ENCODE results near the gene RNU5B-1.

Gene RNU5B-1

DNA sequence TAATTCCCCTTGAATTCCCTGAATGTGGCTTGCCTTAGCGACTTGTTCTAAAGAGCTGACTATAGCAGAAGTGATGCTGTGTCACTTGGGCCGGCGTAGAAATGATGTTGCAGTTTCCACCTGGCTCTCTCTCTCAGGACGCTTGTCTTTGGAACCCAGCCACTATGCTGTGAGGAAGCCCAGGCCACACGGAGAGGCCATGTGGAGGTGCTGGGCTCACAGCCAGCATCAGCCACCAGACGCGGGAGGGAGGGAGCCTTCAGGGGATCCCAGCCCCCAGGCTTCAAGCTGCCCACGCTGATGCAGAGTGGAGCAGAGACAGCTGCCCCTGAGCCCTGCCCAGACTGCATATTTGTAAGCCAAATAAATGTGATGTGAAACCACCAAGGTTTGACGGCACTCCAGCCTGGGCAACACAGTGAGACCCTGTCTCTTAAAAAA lies 18.6 kb downstream of the RNU5B-1 start:
- no peak for DNase-seq
- in situ Hi-C loops (cut with HindIII; ENCODE audit: low pct_ligation_motif_present, low pct_unique_long_range_greater_than_20kb, low sequenced_read_pairs), result no loop called here

DNA sequence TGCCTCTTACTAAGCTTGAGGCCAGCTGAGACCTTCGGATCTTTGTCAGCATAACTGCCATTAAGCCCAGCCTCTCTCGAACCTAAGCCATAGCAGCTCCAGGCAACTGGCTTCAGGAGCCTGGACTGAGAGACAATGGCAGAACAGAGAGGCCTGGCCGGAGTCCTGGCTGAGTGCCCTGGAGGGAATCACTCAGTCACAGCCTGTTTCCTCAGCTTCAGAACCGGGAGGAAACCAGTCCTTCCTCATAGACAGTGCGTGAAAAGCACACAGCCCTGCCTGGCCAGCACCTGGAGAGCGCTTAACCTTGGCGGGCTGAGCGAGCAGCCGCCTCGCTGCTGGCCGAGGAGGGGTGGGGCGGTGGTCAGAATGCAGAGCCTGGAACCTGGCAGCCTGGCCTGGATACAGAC lies 21.6 kb downstream of the RNU5B-1 start:
- no peak for DNase-seq

DNA sequence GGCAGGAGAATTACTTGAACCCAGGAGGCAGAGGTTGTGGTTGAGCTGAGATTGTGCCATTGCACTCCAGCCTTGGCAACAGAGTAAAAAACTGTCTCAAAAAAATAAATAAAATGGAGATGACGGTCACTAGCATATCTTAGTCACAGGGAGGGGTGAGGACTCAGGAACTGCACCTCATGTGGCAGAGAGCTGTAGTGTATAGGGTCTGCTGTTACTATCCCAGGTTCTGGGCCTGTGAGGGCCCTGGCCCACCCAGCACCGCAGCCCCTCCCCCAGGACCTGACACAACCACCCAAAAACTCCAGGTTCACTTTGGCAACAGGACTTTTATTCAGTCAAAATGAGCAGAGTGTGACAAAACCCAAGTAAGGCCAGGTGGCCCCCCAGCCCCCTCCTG lies 22.3 kb downstream of the RNU5B-1 start:
- in situ Hi-C loops (cut with HindIII; ENCODE audit: low pct_ligation_motif_present, low pct_unique_long_range_greater_than_20kb, low sequenced_read_pairs), result no loop called here

More for the DNA sequence above, 21.6 kb downstream of the RNU5B-1 start:
- in situ Hi-C loops (cut with HindIII; ENCODE audit: low pct_ligation_motif_present, low pct_unique_long_range_greater_than_20kb, low sequenced_read_pairs), result no loop called here

DNA sequence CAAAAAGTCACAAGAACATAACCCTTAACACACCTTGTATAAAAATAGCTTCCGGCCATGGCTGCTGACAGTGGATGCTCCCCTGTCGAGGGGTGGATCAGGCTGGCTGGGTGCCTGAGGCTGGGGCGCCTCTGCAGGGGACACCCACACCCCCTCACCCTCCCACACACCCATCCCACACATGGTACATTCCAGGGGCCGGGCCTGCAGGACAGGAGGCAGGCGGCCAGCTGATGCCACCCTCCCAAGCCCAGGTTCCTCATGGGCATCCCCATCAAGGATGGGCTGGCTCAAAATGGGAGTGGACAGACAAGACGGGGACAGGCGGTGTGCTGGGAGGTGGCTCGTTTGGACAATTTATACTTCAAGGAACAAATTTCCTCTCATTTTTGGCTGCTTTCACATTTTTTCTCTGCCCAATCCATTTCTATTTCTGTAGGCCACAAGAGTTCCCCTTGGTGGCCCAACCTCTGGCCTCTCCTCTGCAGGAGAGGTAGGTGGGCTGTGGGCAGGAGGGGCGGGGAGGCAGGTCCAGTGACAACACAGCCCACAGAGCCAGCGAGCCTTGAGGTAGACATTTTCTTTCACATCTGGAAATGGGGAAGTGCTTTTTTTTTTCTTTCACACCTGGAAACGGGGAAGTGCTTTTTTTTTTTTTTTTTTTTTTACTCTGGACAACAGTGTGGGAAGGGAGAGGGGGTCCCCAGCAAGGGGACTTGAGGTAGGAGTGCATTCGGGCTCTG lies 23.3 kb downstream of the RNU5B-1 start:
- in situ Hi-C loops (cut with HindIII; ENCODE audit: low pct_ligation_motif_present, low pct_unique_long_range_greater_than_20kb, low sequenced_read_pairs), result no loop called here
- DNase-seq, result no peak

More for the DNA sequence above, 22.3 kb downstream of the RNU5B-1 start:
- DNase-seq, result no peak

DNA sequence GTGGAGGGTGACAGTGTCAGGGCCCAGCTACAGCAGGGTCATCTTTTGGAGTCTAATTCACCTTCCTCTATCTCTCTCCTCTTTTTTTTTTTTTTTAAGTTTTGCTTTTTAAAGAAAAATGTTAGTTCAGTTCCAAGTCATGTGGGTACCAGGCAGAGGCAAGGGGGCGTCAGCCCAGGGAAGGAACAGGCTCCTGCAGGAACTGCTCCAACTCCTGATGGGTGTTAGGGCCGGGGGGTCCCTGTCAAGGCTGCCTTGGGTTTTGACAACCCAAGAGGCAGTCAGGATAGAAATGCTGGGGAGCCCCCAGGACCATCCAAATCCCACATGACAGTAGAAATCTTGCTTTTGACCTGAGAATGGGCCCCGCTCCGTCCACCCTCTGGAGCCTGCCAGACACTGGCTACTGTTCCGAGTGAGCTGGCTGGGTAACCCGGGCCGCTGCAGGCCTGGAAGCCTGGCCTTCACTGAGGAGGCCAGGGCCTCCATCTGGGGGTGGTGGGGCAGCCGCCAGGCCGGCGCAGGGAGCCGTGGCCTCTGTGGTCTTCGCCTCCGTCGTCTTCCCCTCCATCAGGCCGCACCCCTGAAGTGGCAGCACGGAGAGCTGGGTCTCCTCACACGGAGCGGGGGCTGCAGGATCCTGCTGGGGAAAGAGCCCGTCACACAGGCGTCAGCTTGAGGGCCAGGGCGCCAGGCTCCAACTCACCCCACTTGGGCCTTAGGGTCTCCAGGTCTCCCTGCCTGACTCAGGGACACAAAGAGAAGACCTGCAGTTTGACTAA lies 24.2 kb downstream of the RNU5B-1 start:
- no peak for DNase-seq
- in situ Hi-C loops (cut with HindIII; ENCODE audit: low pct_ligation_motif_present, low pct_unique_long_range_greater_than_20kb, low sequenced_read_pairs), result no loop called here

DNA sequence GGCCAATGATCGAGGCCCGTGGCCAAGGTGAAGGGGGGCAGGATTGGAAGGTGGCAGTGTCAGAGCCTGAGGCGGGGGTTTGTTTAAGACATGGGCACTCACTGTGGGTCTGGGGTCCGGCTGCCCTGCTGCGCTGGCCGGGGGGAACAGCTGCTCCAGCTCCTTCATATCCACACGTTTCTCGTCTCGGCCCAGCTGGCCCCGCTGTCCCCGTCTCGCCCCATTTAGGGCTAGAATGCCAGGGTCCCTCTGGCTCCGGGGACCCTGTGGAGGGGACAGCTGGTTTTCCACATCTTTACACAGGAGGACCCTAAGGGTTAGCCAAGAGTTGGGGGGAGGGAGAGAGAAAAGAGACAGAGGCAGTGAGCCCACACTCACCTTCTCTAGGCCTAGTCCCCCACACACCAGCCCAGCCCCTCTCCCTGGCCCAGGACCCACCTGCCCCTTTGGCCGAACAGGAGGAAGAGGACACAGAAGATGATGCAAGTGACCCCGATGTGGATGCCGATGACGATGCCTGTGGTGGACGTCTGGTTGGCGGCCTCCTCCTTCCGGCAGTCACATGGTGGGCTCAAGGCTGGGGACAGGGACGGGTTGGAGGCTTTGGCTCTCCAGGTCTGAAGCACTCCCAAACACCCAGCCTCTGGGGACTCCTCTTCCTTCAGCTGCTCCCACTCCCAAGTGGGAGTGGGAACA lies 25.0 kb downstream of the RNU5B-1 start:
- DNase-seq, result no peak
- in situ Hi-C loops (cut with HindIII; ENCODE audit: low pct_ligation_motif_present, low pct_unique_long_range_greater_than_20kb, low sequenced_read_pairs), result no loop called here

DNA sequence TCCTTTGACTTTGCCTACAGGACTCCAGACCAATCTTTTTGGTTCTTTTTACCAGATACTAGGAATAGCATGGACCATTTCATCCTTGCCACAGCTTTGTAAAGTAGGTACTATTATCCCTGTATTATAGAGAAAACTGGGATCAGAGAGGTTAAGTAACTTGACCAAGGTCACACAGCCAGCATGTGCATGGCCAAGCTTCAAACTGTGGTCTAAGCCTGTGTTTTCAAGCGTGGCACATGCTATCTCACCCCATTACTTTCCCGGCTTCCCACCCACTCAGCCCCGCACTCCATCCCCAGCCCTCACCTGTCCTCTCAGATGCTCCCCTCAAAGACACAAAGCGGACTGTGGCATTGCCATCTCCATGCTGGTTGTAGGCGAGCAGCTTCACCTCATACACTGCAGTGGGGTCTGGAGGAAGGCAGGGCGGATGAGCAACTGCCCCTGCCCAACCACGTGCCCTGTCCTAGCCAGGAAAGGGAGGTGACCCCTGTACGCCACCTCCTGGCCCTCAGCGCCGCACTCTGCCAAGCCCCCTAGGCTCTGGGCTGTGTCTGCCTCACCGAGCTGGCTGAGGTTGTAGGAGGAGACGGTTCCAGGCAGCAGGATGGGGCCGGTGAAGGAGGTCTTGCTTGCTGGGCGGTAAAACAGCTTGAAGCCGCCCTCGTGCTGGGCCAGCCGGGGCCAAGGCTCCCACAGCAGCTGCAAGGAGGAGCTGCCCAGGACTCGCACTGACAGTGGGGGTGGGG lies 25.7 kb downstream of the RNU5B-1 start:
- in situ Hi-C loops (cut with HindIII; ENCODE audit: low pct_ligation_motif_present, low pct_unique_long_range_greater_than_20kb, low sequenced_read_pairs), result no loop called here
- DNase-seq, result no peak

DNA sequence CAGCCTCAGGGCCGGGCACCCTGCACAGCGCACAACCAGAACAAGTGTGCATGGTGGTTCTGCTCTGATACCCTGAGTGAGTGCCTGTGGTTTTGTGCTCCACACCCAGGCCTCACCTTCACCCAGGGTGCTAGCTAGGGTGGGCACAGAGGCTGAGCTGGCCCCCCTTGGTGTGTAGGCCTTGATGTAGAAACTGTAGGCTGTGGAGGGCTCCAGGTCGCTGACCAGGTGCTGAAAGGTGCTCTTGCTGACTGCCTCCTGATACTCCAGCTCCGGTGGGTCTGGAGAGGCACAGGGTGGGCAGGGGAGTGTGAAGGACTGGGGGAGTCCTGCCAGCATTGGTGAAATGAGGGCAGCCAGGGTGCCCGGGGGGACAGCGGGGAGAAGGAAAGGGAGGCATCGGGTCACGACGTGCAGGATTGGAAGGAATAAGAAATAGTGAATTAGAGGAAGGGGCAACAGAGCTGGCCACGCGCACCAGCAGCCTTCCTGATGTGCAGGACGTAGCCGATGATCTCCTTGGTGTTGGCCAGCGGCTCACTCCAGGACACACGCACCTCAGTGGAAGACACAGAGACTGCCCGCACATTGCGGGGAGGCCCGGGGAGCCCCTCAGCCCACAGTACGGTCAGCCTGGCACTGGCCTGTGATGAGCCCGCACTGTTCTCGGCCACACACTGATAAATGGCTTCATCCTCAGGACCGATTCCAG lies 26.6 kb downstream of the RNU5B-1 start:
- DNase-seq, result no peak
- in situ Hi-C loops (cut with HindIII; ENCODE audit: low pct_ligation_motif_present, low pct_unique_long_range_greater_than_20kb, low sequenced_read_pairs), result no loop called here

DNA sequence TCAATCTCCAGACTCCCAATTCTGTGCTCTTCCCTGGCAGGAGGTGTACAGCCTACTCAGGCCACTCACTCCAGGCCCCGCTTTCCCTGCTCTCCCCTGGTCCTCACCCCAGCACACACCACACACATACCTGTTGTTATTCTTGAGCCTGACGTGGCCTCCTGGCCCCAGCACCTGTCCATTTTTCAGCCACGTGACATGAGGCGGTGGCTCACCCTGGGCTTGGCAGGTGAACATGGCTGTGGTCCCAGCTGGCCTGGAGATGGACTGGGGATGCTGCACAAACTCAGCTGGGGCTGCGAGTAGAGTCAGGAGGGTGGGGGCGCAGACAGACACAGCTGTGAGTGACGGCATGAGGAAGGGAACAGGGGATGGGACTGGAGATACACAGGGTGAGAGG lies 27.3 kb downstream of the RNU5B-1 start:
- no peak for DNase-seq
- in situ Hi-C loops (cut with HindIII; ENCODE audit: low pct_ligation_motif_present, low pct_unique_long_range_greater_than_20kb, low sequenced_read_pairs), result no loop called here

DNA sequence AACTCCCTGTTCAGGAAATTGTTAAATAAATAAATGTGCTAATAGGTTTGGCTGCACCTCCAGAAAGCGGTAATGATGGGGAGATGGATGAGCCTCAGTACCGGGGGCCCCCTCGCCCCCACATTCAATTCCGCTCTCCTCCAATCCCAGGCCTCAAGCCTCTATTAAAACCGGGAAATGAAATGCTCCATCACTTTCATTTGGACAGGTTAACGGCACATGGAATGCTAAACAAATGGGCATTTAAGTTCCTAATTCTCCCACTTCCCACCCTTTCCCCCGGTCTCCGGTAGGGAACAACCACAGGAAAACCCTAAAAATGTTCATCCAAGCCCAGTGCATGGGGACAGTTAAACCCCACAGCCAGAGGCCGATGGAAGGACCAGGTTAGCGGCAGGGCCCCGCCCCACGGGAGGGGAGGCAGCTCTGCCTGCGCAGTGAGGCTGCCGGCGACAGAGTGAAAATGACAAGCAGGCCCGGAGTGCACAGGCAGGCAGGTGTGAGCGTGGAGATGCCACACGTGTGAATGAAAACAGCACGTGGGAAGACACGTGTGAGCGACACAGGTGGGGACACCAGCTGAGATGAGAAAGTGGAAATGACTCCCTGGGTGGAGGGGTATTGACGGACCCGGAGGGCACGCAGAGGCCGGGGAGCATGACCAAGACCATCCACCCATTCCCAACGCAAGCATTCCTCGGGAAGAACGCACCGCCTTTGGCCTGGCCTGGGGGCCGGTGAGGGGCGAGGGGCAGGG lies 28.1 kb downstream of the RNU5B-1 start:
- in situ Hi-C loops (cut with HindIII; ENCODE audit: low pct_ligation_motif_present, low pct_unique_long_range_greater_than_20kb, low sequenced_read_pairs), result no loop called here
- DNase-seq, result no peak

DNA sequence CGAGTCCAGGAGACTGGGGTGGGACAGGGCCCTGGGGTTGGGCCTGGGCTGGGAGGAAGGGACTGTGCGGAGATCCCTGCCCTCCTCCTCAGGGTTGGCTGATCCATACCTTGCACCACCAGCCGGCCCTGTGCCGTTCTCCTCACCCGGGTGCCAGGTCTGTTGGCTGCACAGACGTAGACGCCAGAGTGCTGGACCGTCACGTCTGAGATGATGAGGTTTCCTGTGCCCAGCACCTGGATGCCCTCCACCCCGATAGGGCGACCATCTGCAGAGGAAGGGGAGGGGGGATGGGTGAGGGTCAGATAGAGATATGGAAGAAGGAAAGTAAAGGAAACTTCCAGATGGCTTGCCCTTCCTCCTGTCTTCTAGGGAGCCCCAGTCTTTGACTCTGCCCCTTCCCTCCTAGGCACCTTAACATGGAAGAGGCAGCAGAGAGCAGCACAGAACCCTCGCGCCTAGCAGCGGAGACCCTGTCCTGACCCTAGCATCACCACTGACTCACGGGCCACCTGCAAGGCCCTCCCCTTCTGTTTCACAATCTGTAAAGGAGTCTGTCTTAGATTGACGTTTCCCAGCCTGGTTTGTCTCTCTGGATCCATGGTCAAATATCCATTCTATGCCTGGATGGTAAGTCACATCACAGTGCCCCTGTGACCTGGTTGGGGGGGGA lies 28.8 kb downstream of the RNU5B-1 start:
- no peak for DNase-seq
- in situ Hi-C loops (cut with HindIII; ENCODE audit: low pct_ligation_motif_present, low pct_unique_long_range_greater_than_20kb, low sequenced_read_pairs), result no loop called here

DNA sequence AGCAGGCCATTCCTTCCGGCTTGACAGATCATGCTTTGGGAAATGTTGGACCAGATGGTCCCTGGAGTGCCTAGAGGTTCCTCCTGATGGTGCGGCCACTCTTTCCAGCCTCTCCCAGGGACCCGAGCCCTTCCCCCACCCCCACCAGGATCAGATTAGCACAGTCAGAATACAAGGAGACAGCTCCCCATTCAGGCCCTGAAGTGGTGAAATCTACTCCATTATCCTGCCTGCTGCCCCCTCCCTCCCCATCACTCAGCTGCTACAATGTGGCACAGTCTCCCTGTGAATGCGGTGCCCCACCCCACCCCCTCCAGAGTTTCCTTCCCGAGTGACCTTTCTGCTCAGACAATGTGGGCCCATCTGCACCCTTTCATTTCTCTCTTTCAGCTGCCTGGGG lies 29.4 kb downstream of the RNU5B-1 start:
- DNase-seq, result no peak
- in situ Hi-C loops (cut with HindIII; ENCODE audit: low pct_ligation_motif_present, low pct_unique_long_range_greater_than_20kb, low sequenced_read_pairs), result no loop called here

DNA sequence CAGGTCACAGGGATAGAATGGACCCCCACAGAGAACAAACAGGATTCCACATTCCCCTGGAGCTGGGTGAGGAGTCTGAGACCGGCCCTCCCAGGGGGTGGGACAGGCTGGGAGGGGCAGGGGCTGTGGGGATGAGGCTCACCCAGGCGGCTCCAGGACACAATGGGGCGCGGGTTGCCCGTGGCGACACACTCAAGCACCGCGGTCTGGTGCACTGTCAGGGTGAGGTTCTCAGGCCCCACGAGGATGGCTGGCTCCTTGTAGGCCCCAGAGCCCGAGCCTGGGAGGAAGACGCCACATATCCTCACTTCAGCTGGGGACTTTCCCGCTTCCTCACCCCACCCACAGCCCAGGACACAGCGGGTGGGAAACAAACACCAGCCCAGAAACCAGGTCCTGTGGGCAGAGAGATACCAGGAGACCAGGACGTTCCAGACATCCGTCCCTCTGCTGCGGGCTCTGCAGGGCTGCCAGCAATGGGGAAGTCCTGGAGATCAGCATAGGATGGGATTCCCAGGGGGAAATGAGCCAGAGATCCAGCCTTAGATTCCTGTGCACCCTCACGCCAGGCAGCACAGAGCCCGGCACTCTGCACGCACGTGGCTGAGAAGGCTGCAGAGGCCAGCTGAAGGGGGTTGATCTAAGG lies 30.2 kb downstream of the RNU5B-1 start:
- DNase-seq, result no peak
- in situ Hi-C loops (cut with HindIII; ENCODE audit: low pct_ligation_motif_present, low pct_unique_long_range_greater_than_20kb, low sequenced_read_pairs), result no loop called here

DNA sequence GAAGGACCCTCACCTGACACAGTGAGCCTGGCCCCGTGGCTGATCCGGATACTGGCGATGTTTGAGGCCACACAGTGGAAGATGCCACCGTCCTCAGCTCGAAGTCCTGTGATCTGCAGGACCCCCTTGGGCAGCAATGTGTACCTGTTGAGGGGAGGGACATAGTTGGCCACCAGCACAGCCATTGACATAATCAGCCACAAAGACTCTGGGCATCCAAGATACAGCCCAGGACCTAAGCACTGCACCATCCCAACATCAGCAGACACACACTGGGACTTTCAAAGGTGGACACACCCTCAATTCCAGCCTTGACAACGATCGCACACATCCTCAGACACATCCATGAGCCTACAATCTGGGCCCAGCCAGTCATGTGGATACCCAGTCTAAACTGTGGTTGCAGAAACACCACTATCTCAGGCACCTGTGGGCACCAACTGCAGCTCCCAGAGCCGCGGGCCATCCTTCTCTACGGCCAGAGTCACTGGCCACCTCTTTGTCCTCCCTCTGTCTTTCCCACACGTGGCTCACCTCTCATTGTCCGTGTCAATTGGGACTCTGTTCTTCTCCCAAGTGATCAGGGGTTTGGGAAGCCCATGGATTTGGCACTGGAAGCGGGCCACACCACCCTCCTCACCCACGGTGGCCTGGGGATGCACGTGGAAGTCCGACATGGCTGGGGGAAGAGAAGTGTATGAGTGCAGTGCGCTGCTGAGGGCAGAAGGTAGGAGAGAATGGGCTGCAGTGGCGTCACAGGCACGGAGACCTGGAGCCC lies 31.0 kb downstream of the RNU5B-1 start:
- DNase-seq, result no peak
- in situ Hi-C loops (cut with HindIII; ENCODE audit: low pct_ligation_motif_present, low pct_unique_long_range_greater_than_20kb, low sequenced_read_pairs), result no loop called here

DNA sequence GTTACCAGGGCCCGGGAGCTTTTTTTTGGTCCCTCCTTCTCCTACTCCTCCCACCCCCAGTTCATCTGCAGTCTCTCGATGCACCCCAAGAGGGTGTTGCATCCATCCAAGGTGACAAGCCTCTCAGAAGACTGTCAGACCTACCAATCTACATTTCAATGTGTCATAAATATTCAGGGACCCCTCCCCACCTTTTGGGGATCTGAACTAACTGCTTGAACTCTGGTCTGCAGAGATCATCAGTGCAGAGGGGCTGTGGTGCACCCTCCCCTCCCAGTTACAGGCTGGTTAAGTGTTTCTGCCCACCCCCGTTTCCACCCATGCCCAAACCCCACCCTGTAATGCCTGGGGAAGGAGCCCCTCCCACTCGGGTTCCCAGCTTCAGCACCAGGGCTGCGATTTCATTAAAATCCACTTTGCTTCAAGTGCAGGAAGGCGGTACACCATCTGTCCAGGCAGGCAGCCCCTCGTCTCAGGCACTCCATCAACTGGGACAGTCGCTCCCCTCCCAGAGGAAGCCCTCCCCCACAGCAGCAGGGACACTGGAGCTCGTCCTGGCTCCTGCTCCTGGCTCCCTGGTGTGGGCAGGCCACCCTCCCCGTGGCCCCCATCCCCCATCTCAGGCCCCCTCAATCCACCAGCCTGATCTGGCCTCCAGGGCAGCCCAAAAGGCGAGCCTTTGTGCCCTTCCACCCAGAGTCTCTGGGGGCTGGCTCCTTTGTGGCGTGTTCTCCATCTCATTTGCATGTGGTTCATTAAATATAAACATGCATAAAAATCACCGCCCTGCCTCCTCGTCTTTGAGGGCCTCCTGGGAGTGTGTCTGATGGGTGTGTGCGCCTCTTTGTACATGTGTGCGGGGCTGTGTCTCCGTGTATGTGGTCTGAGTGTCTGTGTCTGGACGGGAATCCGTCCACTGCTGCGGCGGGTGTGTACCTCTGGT lies 32.3 kb downstream of the RNU5B-1 start:
- DNase-seq, result no peak
- in situ Hi-C loops (cut with HindIII; ENCODE audit: low pct_ligation_motif_present, low pct_unique_long_range_greater_than_20kb, low sequenced_read_pairs), result no loop called here

Data from ACHN (cell line).